HG02840 (cell line): ENCODE data around the gene ZSCAN16.

ENCODE experiments used
- ATAC-seq: cut with Tn5 transposase; IDR thresholded peaks from one replicate; pipeline ENCODE4 v1.9.1; 2021; ENCODE audit warnings: mild to moderate bottlenecking, moderate library complexity, moderate number of reproducible peaks; ENCODE audit not compliant: unreplicated experiment, low FRiP score

ZSCAN16 gene

GRCh38 chr6:28125401-28125800 is 992 bp downstream of the ZSCAN16 start:
- no peak for ATAC-seq

GRCh38 chr6:28134015-28134414 is 9.6 kb downstream of the ZSCAN16 start:
- no peak for ATAC-seq

- no peak for ATAC-seq
Observed at GRCh38 chr6:28134716-28135115, 10.3 kb downstream of the ZSCAN16 start.

- ATAC-seq, result no peak
Observed at GRCh38 chr6:28135393-28135792, 11.0 kb downstream of the ZSCAN16 start.

GRCh38 chr6:28136585-28137504 is 12.4 kb downstream of the ZSCAN16 start:
- no peak for ATAC-seq

- no peak for ATAC-seq
Observed at GRCh38 chr6:28137505-28137981, 13.1 kb downstream of the ZSCAN16 start.

GRCh38 chr6:28139860-28140543 is 15.6 kb downstream of the ZSCAN16 start:
- no peak for ATAC-seq

- ATAC-seq, result no peak
Observed at GRCh38 chr6:28140616-28141015, 16.2 kb downstream of the ZSCAN16 start.

- peak; percentile 75 for ATAC-seq
Observed at GRCh38 chr6:28141500-28142329, 17.3 kb downstream of the ZSCAN16 start, which contains the start of gene ZKSCAN8. Gene ZKSCAN8 (plus strand): TSS chr6:28141883. CDS start chr6:28148408, 6,525 bp downstream.

GRCh38 chr6:28142446-28142845 is 18.0 kb downstream of the ZSCAN16 start:
- ATAC-seq, result no peak

- ATAC-seq, result no peak
Observed at GRCh38 chr6:28145231-28145630, 20.8 kb downstream of the ZSCAN16 start.

GRCh38 chr6:28152531-28152930 is 28.1 kb downstream of the ZSCAN16 start:
- ATAC-seq, result no peak

- ATAC-seq, result no peak
Observed at GRCh38 chr6:28153546-28153945, 29.1 kb downstream of the ZSCAN16 start.

- no peak for ATAC-seq
Observed at GRCh38 chr6:28154357-28154756, 29.9 kb downstream of the ZSCAN16 start.

- no peak for ATAC-seq
Observed at GRCh38 chr6:28158318-28158717, 33.9 kb downstream of the ZSCAN16 start.

GRCh38 chr6:28159029-28159607 is 34.7 kb downstream of the ZSCAN16 start:
- ATAC-seq, result no peak

GRCh38 chr6:28160233-28160632 is 35.8 kb downstream of the ZSCAN16 start:
- no peak for ATAC-seq

GRCh38 chr6:28161410-28162079 is 37.1 kb downstream of the ZSCAN16 start:
- peak; percentile 90 for ATAC-seq

GRCh38 chr6:28165563-28165962 is 41.2 kb downstream of the ZSCAN16 start:
- no peak for ATAC-seq

- ATAC-seq, result no peak
Observed at GRCh38 chr6:28167068-28167467, 42.7 kb downstream of the ZSCAN16 start.
